Natural killer cell treated with Interleukin-12 subunit alpha and Interleukin-12 subunit beta and Interleukin-15 and Interleukin-18, amount 100 ng/mL, for 72 hours (primary cell): ENCODE measurements around the gene ATP8B1. TPM values are rescaled to one million over a fixed set of nuclear protein-coding genes. Genes with fewer than 3 reads are reported as not detected.
A peak's percentile ranks its signal among the peaks of the same experiment; 100 is the strongest.
"Not testable (repeated sequence)": the region's sequence is repeated elsewhere in the genome, so short reads cannot be mapped to it uniquely, and the experiment has no call there.

Experiments used
- ATAC-seq, 2 donors: fragments of 150-1000 bp; cut with Tn5 transposase in 1 of 2; sonication (Bioruptor Pico), chemical (Tn5 transposase) in 1 of 2; 2 replicates each; pipeline ENCODE4 v1.10.0; 2021
- DNase-seq: peaks from one replicate; pipeline ENCODE4 v3.0.0; 2022; ENCODE audit warnings: low spot score
- H3K27ac Mint-ChIP-seq, 2 donors: 1 replicate in 1 of 2; 2 replicates in 1 of 2; pipeline ENCODE4 v1.8.0; 2022; ENCODE audit warnings: mixed read lengths in 2 of 2, mild to moderate bottlenecking in 1 of 2, moderate library complexity in 1 of 2
- H3K27me3 Mint-ChIP-seq, 2 donors: 1 replicate in 1 of 2; 2 replicates in 1 of 2; pipeline ENCODE4 v1.8.0; 2022; ENCODE audit warnings: mixed read lengths in 2 of 2
- H3K36me3 Mint-ChIP-seq: one replicate; pipeline ENCODE4 v1.8.0; 2022; ENCODE audit warnings: mixed read lengths
- H3K4me1 Mint-ChIP-seq, 2 donors: 1 replicate in 1 of 2; 2 replicates in 1 of 2; pipeline ENCODE4 v1.8.0; 2022; ENCODE audit warnings: low read depth in 2 of 2, mixed read lengths in 2 of 2, mild to moderate bottlenecking in 1 of 2
- H3K4me3 Mint-ChIP-seq: one replicate; pipeline ENCODE4 v1.8.0; 2022; ENCODE audit warnings: mixed read lengths
- H3K9me3 Mint-ChIP-seq: 2 replicates; pipeline ENCODE4 v1.8.0; 2022; ENCODE audit warnings: mixed read lengths
- total RNA-seq, 2 donors: library from RNA; stranded (reverse); gene quantifications; one replicate each; pipeline ENCODE4 v1.2.3, GENCODE V29; 2022

Gene ATP8B1
- total RNA-seq, 2 donors from 2014 or later, result not detected

DNA sequence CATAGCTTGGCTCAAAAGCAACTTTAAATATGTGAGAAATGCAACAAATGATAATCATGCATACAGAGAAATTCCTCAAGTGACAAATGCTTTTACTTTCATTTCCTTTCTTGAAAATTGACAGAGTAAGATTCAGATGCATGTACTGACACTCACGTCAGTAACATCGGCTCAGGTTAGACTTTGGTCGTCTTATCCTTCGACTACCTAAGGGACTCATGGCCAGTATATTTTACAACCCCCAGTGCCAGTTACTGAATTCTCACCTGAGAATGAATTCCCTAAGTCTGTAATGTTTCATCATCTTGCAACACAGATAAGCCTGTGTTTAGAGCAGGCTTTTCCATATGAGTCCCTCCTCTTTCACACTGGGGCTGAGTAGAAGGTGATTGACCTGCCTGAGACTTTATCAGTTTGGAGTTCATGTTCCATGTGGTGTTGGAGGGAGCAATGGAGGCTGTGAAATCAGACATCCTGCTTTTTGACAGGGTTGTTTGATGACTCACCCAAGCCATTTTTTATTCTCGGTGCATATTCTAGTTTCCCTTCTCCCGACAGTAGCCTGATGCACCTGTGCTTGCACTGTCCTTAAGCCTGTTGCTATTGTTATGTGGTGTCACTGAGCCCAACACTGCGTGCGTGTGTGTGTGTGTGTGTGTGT is 30.5 kb upstream of the ATP8B1 start:
- peaks cover 19% of the 10 kb centered on the region for H3K36me3 Mint-ChIP-seq
- H3K4me1 Mint-ChIP-seq, result peaks cover 21 to 23% of the 10 kb centered on the region in 2 donors
- no peak overlapping the region for H3K27ac Mint-ChIP-seq
- peak; percentile 52 to 55 for ATAC-seq
- peak overlapping the region; percentile 62 for H3K4me3 Mint-ChIP-seq
- peaks cover 12 to 22% of the 10 kb centered on the region in 2 donors for H3K27me3 Mint-ChIP-seq
- H3K9me3 Mint-ChIP-seq, result peaks cover 9% of the 10 kb centered on the region
- DNase-seq, result no peak

DNA sequence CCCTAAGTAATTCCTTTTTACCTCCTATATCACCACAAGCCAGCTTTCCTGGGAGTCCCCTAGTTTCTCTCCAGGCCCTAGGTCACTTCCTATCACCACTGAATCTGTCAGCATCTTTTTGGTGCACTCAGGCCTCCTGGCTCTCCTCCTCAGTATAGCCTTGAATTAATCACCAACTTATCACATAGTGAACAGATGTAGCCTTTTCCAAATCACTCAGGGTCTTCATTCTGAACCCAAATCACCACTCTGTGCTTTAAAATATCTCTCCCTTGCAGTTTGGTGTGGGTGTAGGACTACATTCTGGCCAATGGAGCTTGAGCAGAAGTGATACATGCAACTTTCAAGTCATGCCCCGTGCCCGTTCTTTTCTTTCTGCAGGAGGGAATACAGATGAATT is 29.6 kb upstream of the ATP8B1 start:
- Mint-ChIP-seq H3K4me3 (peak overlapping the region; percentile 62), H3K36me3 (peaks cover 19% of the 10 kb centered on the region), H3K4me1 (peaks cover 14 to 18% of the 10 kb centered on the region in 2 donors), H3K27me3 (peaks cover 7 to 13% of the 10 kb centered on the region in 2 donors), H3K9me3 (peaks cover 9% of the 10 kb centered on the region), H3K27ac (no peak overlapping the region)
- no peak for ATAC-seq
- no peak for DNase-seq

DNA sequence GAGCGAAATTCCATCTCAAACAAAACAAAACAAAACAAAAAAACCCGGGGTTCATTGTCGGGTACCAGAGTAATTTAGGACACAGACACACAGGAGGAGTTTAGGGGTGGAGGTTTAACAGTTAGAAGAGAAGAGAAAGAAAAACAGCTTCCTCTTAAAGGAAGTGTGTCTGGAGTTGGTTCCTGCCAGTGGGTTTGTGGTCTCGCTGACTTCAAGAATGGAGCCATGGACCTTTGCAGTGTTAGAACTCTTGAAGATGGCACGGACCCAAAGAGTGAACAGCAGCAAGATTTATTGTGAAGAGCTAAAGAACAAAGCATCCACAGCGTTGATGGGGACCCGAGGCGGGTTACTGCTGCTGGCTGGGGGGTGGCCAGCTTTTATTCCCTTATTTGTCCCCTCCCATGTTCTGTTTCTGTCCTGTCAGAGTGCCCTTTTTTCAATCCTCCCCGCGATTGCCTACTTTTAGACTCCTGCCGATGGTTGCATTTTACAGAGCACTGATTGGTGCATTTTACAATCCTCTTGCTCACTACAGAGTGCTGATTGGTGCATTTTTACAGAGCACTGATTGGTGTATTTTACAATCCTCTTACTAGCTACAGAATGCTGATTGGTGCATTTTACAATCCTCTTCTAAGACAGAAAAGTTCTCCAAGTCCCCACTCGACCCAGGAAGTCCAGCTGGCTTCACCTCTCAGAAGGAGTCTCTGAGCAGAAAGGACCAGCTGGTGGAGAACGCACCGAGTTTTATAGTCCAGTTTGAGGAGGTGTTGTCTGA is 28.7 kb upstream of the ATP8B1 start:
- H3K9me3 Mint-ChIP-seq, result peaks cover 9% of the 10 kb centered on the region
- ATAC-seq (no peak), DNase-seq (no peak)
- H3K27me3 Mint-ChIP-seq, result peaks cover 7 to 9% of the 10 kb centered on the region in 2 donors
- H3K36me3 Mint-ChIP-seq, result peaks cover 19% of the 10 kb centered on the region
- peaks cover 14 to 18% of the 10 kb centered on the region in 2 donors for H3K4me1 Mint-ChIP-seq
- H3K4me3 Mint-ChIP-seq, result peak overlapping the region; percentile 18
- H3K27ac Mint-ChIP-seq, result no peak overlapping the region

DNA sequence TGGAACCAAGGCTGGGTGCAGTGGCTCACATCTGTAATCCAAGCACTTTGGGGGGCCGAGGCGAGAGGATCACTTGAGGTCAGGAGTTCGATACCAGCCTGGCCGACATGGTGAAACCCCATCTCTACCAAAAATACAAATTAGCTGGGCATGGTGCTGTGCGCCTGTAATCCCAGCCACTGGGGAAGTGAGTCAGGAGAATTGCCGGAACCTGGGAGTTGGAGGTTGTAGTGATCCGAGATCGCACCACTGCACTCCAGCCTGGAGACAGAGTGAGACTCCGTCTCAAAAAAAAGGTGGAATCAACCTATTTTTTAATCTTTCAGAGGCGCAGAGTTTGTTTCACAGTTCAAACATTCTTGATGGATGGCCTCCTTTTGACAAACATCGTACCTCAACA is 24.5 kb upstream of the ATP8B1 start:
- peaks cover 5% of the 10 kb centered on the region for H3K9me3 Mint-ChIP-seq
- peaks cover 10 to 12% of the 10 kb centered on the region in 2 donors for H3K27me3 Mint-ChIP-seq
- H3K4me1 Mint-ChIP-seq, result peaks cover 1 to 5% of the 10 kb centered on the region in 2 donors
- no peak overlapping the region for H3K4me3 Mint-ChIP-seq
- peaks cover 14% of the 10 kb centered on the region for H3K36me3 Mint-ChIP-seq
- no peak overlapping the region for H3K27ac Mint-ChIP-seq
- no peak for DNase-seq
- ATAC-seq, result no peak

DNA sequence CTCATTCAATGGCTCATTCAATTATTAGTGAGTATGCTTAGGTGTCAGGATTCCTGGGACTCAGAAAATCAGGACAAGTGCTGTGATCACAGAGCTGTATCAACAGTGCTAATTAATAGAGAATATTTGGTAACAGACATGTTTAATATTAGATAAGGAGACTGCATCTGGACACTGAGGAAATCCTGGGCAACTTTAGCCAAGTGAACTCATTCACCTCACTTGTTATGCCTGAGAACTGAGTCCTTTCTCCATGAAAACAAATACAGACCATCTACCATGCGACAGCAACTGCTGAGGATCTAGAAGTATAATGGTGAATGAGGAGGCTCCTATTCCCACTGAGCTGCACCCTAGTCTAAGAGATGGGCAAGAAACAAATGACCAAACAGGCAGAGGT is 23.1 kb upstream of the ATP8B1 start:
- Mint-ChIP-seq H3K9me3 (no peaks in the 10 kb centered on the region), H3K4me3 (no peak overlapping the region), H3K27ac (no peak overlapping the region), H3K36me3 (peaks cover 6% of the 10 kb centered on the region), H3K27me3 (peaks cover 6 to 12% of the 10 kb centered on the region in 2 donors), H3K4me1 (peaks cover 0 to under 1% of the 10 kb centered on the region in 2 donors)
- ATAC-seq (no peak), DNase-seq (no peak)

DNA sequence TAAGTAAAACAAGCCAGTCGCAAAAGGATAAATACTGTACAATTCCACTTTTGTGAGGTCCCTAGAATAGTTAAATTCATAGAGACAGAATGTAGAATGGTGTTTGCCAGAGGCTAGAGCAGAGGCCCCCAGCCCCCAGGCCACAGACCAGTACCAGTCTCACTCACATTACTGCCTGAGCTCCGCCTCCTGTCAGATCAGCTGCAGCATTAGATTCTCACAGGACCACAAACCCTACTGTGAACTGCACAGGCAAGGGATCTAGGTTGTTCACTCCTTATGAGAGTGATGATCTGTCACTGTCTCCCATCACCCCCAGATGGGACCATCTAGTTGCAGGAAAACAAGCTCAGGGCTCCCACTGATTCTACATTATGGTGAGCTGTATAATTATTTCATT is 17.5 kb upstream of the ATP8B1 start:
- not testable (repeated sequence) for H3K9me3 Mint-ChIP-seq, H3K27me3 Mint-ChIP-seq, DNase-seq, H3K4me3 Mint-ChIP-seq, ATAC-seq, H3K27ac Mint-ChIP-seq, H3K36me3 Mint-ChIP-seq, H3K4me1 Mint-ChIP-seq

DNA sequence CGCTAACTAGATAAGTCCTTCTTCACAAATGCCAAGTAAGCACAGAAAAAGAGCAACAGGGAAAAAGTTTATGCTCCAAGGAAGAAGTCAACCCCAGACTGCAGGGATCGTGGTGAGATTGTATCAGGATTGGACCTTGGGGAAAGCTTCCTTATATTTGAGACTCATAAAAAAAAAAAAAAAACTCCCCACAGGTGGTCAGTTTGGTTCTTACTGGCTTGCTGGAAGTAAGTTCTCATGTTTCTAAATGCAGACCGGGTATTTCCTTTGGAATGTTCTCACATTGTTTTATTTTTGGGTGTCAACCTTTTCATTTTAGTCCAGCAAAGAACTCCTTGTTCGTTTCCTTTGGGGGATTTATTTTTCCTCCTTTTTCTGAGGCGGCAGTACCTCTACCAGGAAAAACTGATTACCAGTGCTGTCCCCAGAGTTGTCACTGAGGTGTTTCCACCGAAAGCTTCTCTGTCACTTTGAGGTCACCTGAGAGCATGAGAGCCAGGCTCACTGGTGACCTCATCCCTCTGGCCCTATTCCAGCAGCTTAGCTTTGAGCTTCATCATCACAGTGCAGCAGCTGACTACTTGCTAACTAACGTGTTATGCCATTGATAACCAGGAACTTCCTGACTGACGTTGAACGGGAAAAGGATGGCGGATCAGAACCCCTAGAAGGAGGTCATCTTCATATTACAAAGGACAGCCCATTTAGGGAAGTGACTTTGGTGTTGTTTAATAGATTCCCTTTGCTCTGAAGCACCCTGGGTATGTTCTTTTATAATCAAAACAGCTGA is 16.8 kb upstream of the ATP8B1 start:
- Mint-ChIP-seq H3K27ac (no peak overlapping the region), H3K27me3 (peaks cover 0 to 8% of the 10 kb centered on the region in 2 donors), H3K36me3 (no peaks in the 10 kb centered on the region), H3K9me3 (no peaks in the 10 kb centered on the region), H3K4me1 (no peaks in the 10 kb centered on the region), H3K4me3 (no peak overlapping the region)
- ATAC-seq (no peak), DNase-seq (no peak)

DNA sequence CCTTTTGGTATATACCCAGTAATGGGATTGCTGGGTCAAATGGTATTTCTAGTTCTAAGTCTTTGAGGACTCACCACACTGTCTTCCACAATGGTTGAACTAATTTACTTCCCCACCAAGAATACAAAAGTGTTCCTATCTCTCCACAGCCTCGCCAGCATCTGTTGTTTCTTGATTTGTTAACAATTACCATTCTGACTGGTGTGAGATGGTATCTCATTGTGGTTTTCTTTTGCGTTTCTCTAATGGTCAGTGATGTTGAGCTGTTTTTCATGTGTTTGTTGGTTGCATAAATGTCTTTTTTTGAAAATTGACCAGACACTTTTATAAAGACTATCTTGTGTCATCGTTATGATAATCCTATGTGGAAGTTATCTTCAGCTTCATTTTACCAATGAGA is 16.0 kb upstream of the ATP8B1 start:
- H3K9me3 Mint-ChIP-seq, result no peaks in the 10 kb centered on the region
- H3K36me3 Mint-ChIP-seq, result no peaks in the 10 kb centered on the region
- ATAC-seq (no peak), DNase-seq (no peak)
- no peak overlapping the region for H3K4me3 Mint-ChIP-seq
- H3K27me3 Mint-ChIP-seq, result peaks cover 0 to 8% of the 10 kb centered on the region in 2 donors
- no peak overlapping the region for H3K27ac Mint-ChIP-seq
- H3K4me1 Mint-ChIP-seq, result no peaks in the 10 kb centered on the region

DNA sequence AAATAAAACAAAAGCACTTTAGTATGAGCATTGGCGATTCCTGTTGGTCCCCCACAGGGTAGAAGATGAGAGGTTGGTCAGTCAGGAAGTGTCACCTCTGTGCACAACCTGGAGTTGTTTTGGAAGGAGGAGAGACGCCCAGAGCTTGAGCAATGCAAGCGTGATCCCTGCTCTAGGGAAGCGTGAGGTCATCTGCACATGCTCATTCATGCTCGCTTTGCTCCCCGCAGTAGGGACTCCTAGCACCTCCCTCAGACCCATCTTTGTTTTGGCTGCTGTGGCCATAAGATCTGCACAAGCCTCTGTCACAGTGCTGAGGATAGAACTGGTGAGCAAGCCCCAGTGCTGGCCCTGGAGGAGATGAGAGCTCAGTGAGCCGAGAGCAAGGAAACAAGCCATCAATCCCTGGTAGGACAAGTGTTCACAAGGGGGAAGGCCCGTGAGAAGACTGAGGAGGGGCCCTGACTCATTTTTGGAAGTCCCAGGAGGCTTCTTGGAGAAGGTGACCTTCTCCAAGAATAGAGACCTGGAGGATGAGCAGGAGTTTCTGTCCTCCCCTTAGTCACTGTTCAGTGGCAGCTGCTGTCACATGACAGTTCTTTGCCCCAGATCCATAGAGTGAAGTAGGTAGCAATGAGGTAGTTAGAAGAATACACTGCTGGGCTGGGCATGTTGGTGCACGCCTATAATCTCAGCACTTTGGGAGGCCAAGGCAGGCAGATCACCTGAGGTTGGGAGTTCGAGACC is 13.3 kb upstream of the ATP8B1 start:
- DNase-seq (no peak), ATAC-seq (peak in 1 of 2 donors; percentile 11)
- no peak overlapping the region for H3K4me3 Mint-ChIP-seq
- H3K4me1 Mint-ChIP-seq, result no peaks in the 10 kb centered on the region
- peaks cover 6% of the 10 kb centered on the region for H3K9me3 Mint-ChIP-seq
- peaks cover 12% of the 10 kb centered on the region for H3K36me3 Mint-ChIP-seq
- H3K27ac Mint-ChIP-seq, result no peak overlapping the region
- peaks cover 3 to 16% of the 10 kb centered on the region in 2 donors for H3K27me3 Mint-ChIP-seq

DNA sequence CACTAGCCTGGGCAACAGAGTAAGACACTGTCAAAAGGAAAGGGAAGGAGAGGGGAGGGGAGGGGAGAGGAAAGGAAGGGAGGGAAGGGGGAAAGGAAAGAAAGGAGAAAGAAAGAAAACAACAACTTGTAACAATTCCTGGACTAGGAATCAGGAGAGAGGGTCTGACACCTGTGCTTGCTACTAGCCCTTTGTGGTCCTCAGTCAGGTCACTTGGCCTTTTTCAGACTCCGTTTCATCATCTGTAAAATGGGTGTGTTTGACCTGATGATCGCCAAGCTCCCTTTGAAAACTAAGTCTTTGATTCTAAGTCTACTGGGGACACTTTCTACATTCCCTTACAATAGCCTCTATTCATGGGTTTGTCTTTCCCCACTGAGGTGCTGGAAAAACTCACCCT is 11.4 kb upstream of the ATP8B1 start:
- peaks cover 6% of the 10 kb centered on the region for H3K9me3 Mint-ChIP-seq
- ATAC-seq (no peak), DNase-seq (no peak)
- H3K4me3 Mint-ChIP-seq, result no peak overlapping the region
- H3K27ac Mint-ChIP-seq, result no peak overlapping the region
- H3K36me3 Mint-ChIP-seq, result peaks cover 13% of the 10 kb centered on the region
- peaks cover 3 to 16% of the 10 kb centered on the region in 2 donors for H3K27me3 Mint-ChIP-seq
- no peaks in the 10 kb centered on the region for H3K4me1 Mint-ChIP-seq

DNA sequence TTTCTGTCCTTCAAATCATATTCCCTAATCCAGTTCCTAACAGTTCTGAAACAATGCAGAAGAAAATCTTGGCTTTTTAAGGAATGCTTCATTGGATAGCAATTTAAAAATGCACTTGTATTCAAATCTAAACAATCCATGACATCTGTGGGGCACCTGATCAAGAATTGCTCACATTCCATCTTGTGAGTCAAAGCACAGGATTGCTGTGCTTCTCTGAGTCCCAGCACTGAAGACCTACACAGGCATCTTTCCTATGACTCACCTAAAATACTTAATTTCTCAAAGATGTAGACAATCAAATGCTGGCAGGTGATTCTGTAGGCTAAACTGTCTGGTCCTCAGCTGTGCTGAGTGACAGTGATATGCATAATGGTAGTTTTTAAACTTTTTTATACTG is 10.1 kb upstream of the ATP8B1 start:
- peaks cover 13% of the 10 kb centered on the region for H3K36me3 Mint-ChIP-seq
- H3K4me3 Mint-ChIP-seq, result no peak overlapping the region
- no peak overlapping the region for H3K27ac Mint-ChIP-seq
- DNase-seq (no peak), ATAC-seq (no peak)
- H3K9me3 Mint-ChIP-seq, result peaks cover 6% of the 10 kb centered on the region
- H3K27me3 Mint-ChIP-seq, result peaks cover 9 to 24% of the 10 kb centered on the region in 2 donors
- H3K4me1 Mint-ChIP-seq, result no peaks in the 10 kb centered on the region

DNA sequence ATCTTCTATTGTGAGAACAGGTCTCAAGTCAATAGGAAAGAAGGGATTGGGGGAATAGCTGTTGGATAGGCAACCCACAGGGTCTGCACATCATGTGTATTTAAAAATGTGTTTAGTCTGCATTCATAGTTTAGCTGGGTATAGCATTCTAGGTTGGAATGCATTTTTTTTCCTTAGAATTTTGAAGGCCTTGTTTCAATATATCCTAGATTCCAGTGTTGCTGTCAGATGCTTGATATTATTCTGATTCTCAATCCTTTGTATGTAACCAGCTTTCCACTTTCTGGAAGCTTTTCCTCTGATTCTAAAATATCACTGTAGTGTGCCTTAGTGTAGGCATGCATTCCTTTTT is 9.0 kb upstream of the ATP8B1 start:
- H3K9me3 Mint-ChIP-seq, result peaks cover 6% of the 10 kb centered on the region
- H3K27me3 Mint-ChIP-seq, result peaks cover 9 to 17% of the 10 kb centered on the region in 2 donors
- H3K36me3 Mint-ChIP-seq, result peaks cover 13% of the 10 kb centered on the region
- no peaks in the 10 kb centered on the region for H3K4me1 Mint-ChIP-seq
- H3K27ac Mint-ChIP-seq, result no peak overlapping the region
- H3K4me3 Mint-ChIP-seq, result no peak overlapping the region
- DNase-seq (no peak), ATAC-seq (no peak)

DNA sequence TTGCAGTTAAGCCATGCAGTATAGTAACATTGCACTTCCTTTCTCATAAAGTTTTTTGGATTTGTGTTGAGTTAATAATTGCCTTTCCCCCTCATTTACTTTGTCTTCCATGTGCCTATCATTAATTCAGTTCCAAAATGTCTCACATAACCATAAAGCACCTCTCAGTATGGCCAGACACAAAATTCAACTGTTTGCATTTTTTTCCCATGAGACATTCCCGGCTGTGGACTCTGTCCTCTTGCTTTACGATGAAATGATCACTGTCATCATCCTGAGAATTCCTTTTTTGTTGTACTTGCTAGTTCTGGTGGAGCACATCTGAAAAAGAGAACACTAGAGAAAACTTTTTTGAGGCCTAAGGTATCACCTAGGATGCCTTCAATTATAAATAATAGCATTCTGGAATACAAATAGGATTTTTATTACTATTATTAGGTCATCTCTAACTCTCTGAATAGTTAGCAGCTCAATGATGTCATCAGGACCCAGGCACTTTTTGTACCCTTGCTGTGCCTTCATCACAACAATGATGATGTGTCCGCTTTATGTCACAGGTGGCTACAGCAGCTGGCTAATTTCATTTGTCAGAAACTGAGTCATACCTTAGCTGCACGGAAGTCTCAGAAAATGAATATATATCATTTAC is 8.5 kb upstream of the ATP8B1 start:
- Mint-ChIP-seq H3K4me1 (no peaks in the 10 kb centered on the region), H3K4me3 (no peak overlapping the region), H3K27me3 (peaks cover 12 to 17% of the 10 kb centered on the region in 2 donors), H3K9me3 (peaks cover 6% of the 10 kb centered on the region), H3K36me3 (peaks cover 13% of the 10 kb centered on the region), H3K27ac (no peak overlapping the region)
- DNase-seq (no peak), ATAC-seq (no peak)
